HEK293 (cell line): ENCODE results near the gene PRKAR2B.

Experiments used
- CTCF ChIP-seq: fragments of 450-650 bp; formaldehyde crosslinking; IDR thresholded peaks from 2 replicates; pipeline ENCODE4 v1.5.1; 2016; ENCODE audit warnings: missing biosample characterization, missing genetic modification characterization
- REPIN1 ChIP-seq: fragments of 450-650 bp; formaldehyde crosslinking; IDR thresholded peaks from 2 replicates; pipeline ENCODE4 v1.5.1; 2017; ENCODE audit warnings: missing biosample characterization, missing genetic modification characterization, low read depth
- YY1 ChIP-seq: fragments of 450-650 bp; formaldehyde crosslinking; IDR thresholded peaks from 2 replicates; pipeline ENCODE4 v1.5.1; 2018; ENCODE audit warnings: missing biosample characterization, missing genetic modification characterization
- ZNF146 ChIP-seq: fragments of 450-650 bp; formaldehyde crosslinking; IDR thresholded peaks from 2 replicates; pipeline ENCODE4 v1.5.1; 2016; ENCODE audit warnings: missing biosample characterization, missing genetic modification characterization
- ZNF169 ChIP-seq: fragments of 450-650 bp; formaldehyde crosslinking; IDR thresholded peaks from 2 replicates; pipeline ENCODE4 v1.5.1; 2016; ENCODE audit warnings: missing biosample characterization, missing genetic modification characterization
- ZNF23 ChIP-seq: fragments of 450-650 bp; formaldehyde crosslinking; IDR thresholded peaks from 2 replicates; pipeline ENCODE4 v1.5.1; 2016; ENCODE audit warnings: missing biosample characterization, missing genetic modification characterization, borderline replicate concordance
- ZNF274 ChIP-seq, 2 experiments: fragments of 200-500 bp in 1 of 2; fragments of 450-650 bp in 1 of 2; sonication (Bioruptor generic) in 1 of 2; formaldehyde crosslinking in 1 of 2; IDR thresholded peaks; 2 replicates each; pipeline versions ENCODE4 v1.5.1 to v1.6.1; 2014 to 2016; ENCODE audit warnings: borderline replicate concordance in 1 of 2, inconsistent platforms in 1 of 2, low read length in 1 of 2, missing biosample characterization in 1 of 2, missing genetic modification characterization in 1 of 2
- ZNF350 ChIP-seq: fragments of 450-650 bp; formaldehyde crosslinking; IDR thresholded peaks from 2 replicates; pipeline ENCODE4 v1.5.0; 2017; ENCODE audit warnings: missing biosample characterization, mild to moderate bottlenecking, missing genetic modification characterization
- ZNF354C ChIP-seq: fragments of 450-650 bp; formaldehyde crosslinking; IDR thresholded peaks from 2 replicates; pipeline ENCODE4 v1.5.1; 2016; ENCODE audit warnings: missing biosample characterization, missing genetic modification characterization, low read depth, borderline replicate concordance
- ZNF521 ChIP-seq: fragments of 450-650 bp; formaldehyde crosslinking; IDR thresholded peaks from 2 replicates; pipeline ENCODE4 v1.5.1; 2017; ENCODE audit warnings: missing biosample characterization, mild to moderate bottlenecking, missing genetic modification characterization
- ZNF530 ChIP-seq: fragments of 450-650 bp; formaldehyde crosslinking; IDR thresholded peaks from 2 replicates; pipeline ENCODE4 v1.5.1; 2016; ENCODE audit warnings: low read depth, missing biosample characterization, missing genetic modification characterization
- ZNF571 ChIP-seq: fragments of 450-650 bp; formaldehyde crosslinking; IDR thresholded peaks from 2 replicates; pipeline ENCODE4 v1.5.0; 2017; ENCODE audit warnings: missing biosample characterization, missing genetic modification characterization
- ZNF623 ChIP-seq: fragments of 450-650 bp; formaldehyde crosslinking; IDR thresholded peaks from 2 replicates; pipeline ENCODE4 v1.5.1; 2016; ENCODE audit warnings: missing biosample characterization, missing genetic modification characterization
- ZNF791 ChIP-seq: fragments of 450-650 bp; formaldehyde crosslinking; IDR thresholded peaks from 2 replicates; pipeline ENCODE4 v1.5.1; 2016; ENCODE audit warnings: missing biosample characterization, missing genetic modification characterization

DNA sequence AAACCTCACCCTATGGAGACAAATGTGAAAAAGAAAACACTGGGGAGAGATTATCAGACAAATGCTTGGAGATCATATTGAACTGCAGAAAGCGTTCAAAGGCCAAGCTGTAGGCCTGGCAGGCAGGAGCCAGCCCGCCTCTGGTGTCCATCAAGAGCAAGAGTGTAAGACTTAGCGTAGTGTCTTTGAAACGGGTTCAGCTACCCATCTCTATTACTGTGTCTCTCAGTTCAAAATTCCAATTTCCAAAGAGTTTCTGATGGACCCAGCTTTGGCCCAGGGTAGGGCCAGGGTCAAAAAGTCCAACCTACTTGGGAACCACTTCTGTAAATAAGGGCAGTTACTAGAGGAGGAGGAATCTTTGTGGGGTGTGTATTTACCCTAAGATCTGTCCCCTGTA is 78.9 kb downstream of the PRKAR2B start:
- TF ChIP-seq CTCF (no peak), REPIN1 (tag by site-specific recombination) (no peak), ZNF23 (tag by site-specific recombination) (no peak), ZNF571 (tag by site-specific recombination) (no peak), ZNF274 (IDR thresholded peaks at IDR 0.05; ENCODE audit: low read length) (no peak), ZNF274 (tag by site-specific recombination; IDR thresholded peaks at IDR 0.05; ENCODE audit: borderline replicate concordance) (no peak), ZNF354C (no peak), YY1 (tag by site-specific recombination) (no peak), ZNF521 (tag by site-specific recombination) (no peak), ZNF530 (tag by site-specific recombination) (no peak), ZNF169 (tag by site-specific recombination) (no peak), ZNF146 (tag by site-specific recombination) (no peak), ZNF791 (no peak), ZNF350 (tag by site-specific recombination) (no peak), ZNF623 (tag by site-specific recombination) (no peak)
